Stimulated activated CD8-positive, alpha-beta memory T cell treated with anti-CD3 and anti-CD28 coated beads, Interleukin-4, amount 100 ng/mL, for 48 hours (primary cell): ENCODE results near the gene C11orf21.
A peak's percentile ranks its signal among the peaks of the same experiment; 100 is the strongest.

Experiments used
- DNase-seq: peaks from one replicate; pipeline ENCODE4 v3.0.0-alpha.2; 2020

Gene C11orf21

DNA sequence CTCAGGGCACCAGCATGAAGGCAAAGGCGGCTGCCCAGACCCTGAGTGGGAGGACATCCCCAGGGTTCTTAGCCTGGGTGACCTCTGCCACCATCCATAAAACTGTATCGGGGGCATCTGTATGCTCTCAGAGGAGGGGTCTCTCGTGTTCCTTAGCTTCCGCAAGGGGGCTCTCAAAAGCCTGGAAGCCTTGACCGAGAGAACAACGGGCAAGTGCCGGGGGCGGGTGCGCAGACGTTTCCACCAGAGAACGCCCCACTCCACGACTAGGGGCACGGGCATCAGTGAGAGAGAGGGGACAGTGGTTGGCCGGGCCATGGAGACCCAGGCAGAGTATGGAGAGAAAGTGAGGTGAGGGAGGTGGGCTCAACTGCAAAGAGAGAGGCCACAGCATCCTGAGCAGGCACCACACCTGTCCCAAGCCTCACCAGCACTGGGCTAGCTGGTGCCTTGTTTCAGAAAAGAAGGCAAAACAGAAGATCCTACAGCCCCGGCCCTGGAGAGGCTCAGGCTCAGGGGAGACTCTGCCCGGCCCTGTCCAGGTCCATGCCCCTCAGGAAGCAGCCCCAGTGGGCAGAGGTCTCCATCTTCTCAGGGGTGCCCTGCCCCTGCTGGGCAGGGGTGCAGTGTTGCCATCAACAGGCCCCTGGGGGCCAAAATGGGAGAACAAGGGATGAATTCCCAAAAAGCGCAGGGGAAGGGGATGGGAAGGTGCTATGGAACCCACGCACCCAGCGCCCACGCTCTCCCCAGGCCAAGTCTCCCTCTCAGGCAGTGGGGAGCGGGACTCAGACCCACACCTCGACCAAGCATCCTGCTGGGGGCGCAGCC lies 6.0 kb upstream of the C11orf21 start:
- DNase-seq = no peak

DNA sequence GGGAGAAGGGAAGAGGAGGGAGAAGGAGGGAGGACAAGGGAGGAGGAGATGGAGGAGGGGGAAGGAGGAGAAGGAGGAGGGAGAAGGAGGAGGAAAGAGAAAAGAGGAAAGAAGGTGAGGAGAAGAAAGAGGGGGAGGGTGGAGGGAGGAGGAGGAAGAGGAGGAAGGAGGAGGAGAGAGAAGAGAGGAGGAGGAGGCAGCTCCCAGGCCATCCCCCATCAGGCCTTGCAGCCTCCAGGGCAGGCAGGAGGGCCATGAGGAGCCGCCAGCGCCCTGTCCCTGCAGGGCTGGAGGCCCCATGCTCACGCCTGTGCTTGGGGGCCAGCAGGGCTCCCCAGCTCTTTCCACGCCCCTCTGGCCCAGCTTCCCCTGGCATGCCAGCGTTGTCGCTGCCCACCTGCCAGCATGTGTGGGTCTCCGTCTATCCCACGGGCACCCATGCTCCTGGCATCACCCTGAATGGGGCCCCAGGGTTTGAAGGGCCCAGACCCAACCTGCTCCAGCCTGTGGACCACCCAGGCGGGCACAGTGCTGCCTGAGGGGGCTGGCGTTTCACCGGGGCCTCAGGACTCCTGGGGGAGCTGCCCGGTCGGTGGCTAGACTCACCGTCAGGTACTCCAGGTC lies 5.3 kb upstream of the C11orf21 start:
- no peak for DNase-seq

DNA sequence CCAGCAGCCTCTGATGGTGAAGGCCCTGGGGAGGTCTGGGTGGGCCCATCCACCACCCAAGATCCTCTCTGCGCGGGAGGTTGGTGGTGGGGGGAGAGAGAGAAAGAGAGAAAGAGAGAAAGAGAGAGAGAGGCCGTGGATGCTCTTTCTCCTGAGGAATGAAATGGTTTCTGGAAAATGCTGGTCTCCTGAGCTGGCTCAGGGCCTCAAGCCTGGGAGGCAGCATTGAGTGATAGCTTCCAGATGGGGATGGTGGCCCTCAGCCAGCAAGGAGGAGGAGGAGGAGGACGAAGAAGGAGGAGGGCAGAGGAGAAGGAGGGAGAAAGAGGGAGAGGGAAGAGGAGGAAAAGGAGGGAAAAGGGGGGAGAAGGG lies 4.7 kb upstream of the C11orf21 start:
- no peak for DNase-seq

DNA sequence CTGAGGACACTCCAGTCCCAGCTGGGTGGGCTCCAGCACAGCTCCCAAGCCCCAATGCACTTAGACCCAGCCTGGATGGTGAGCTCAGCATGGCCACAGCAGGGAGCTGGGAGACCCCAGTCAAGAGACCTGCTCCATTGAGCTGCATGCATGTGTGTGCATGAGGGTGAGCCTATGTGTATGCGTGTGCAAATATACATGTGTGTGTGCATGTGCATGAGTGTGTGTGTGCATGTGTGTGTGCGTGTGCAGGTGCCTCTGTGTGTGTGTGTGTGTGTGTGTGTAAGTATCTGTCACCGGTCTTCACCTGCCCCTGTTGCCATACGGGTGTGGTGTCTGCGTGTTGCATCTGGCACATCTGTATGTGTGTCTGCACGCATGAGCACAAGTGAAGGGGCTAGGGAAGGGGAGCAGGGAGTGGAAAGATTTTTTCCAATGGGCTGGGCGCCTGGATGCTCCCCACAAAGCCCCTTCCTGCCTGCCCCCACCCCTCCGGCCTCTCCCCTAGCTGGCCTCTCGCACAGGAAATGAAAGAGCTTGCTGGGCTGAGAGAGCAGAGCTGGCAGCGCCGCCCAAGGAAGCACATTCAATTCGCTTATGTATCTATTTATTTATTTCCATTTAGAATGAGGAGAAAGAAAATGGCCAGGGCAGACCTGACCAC lies 4.2 kb upstream of the C11orf21 start:
- DNase-seq = peak; percentile 37

DNA sequence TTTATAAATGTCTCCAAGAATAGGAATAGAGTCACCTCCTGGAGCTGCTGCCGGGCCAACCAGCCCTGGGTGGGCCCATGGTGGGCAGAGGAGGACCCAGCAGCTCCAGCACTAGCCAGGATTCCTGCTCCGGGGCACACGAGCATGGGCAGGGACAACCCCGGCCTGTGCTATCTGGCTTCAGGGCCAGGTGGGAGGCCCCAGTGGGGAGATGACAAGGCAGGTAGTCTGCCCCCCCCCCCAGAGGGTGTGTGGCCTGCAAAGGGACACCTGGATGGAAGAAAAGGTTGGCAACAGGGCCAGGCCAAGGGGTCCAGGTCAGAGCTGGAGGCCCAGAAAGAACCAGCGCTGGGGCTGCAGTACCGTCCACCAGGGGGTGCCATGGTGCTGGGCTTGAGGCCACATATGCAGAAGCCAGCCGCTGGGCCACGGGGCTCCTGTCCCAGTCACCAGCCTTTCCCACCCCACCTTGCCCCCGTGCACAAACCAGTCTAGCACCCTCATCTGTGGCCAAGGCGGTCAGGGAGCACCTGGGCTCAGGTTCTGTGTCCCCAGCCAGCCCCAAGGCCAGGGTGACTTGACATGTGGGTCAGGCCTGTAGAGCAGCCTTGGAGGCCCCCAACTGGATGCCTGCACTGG lies 3.5 kb upstream of the C11orf21 start:
- DNase-seq = peak; percentile 96

DNA sequence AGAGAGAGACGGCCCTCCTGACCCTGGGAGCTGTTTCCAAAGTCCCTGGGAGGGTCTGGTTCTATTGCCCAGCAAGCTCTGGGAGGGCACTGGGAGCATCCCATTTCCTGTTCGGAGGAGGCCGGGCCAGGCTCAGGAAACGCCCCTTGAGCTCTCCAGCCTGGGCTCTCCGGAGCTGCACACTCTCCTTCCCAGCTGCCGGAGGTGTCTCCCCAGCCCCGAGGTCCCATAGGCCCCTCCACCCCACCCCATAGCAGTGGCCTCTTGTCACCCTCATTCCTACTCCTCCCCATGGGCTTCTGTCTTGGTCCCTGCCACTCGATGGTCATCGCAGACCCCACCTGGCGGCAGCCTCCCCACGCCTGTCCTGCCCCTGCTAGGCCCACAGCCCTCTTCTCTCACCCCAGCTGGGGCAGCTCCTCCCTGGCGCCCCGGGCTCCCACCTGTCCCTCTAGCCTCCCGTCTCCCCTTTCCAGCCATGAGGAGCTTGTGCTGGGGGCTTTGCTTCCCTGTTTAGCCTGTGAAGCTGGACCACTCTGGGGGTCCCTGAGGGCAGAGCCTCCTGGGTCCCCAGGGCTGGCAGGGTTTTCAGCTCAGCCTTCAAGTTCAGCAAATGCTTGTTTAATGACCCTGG lies 2.9 kb upstream of the C11orf21 start:
- no peak for DNase-seq

DNA sequence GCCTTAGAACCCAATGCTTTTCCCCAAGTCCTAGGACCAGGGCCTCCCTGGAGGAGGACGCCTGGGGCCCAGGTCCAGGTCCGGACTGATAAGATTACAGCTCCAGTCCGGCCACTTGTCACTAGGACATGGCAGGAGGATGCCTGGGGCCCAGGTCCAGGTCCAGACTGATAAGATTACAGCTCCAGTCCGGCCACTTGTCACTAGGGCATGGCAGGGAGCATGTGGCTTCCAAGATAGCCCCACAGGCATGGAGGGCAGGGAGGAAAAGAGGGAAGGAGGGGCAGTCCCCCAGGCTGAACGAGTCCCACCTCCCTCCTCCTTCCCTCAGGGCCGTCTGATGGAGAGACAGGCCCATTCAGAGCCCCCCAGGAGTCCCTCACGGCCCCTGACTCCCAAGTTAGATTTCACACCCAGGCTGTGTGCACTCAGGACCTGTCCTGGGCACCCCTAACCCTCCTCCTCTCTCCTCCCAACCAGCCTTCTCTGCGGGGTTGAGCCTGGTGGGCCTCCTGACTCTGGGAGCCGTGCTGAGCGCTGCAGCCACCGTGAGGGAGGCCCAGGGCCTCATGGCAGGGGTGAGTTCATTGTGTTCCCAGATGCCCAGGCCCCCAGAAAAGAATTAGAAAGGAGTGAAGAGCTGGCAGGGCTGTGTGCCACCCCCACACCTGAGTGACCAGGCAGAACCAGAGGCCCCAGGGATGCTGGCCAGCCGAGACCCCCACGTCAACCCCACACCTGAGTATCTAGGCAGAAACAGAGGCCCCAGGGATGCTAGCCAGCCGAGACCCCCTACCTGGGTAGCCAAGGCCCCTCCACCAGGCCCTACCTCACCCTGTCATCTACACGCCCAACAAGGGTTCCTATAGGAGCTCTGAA lies 2.1 kb upstream of the C11orf21 start:
- DNase-seq = no peak

DNA sequence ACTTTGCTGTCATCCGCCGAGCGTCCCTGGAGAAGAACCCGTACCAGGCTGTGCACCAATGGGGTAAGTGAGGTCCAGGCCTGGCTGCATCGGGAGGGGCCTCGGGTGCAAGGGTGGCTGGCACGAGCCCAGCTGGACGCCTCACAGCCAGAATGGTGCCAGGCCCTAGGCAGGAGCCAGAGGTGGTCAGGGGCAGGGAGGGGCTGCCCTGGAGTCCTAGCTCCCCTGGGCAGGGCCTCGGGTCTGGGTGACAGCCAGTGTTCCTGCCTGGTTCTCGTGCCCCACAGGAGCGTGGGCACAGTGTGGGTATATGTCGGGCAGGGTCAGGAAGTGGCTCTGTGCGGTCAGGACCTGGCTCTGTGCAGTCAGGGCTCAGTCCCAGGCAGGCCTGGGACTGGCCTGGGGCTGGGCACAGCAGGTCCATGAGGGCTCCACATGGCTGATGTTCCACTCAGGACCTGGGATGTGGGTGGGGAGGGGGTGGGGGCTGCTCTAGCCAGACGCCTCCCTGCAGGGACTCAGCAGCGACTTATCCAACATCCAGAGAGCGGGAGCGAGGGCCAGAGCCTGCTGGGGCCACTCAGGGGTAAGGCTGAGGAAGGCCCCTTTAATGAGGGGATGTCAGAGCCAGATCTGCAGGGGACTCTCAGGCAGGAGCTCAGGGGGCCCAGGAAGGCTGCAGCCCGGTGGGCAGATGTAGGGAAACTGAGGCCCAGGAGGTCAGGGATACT lies 1.3 kb upstream of the C11orf21 start:
- DNase-seq = no peak

DNA sequence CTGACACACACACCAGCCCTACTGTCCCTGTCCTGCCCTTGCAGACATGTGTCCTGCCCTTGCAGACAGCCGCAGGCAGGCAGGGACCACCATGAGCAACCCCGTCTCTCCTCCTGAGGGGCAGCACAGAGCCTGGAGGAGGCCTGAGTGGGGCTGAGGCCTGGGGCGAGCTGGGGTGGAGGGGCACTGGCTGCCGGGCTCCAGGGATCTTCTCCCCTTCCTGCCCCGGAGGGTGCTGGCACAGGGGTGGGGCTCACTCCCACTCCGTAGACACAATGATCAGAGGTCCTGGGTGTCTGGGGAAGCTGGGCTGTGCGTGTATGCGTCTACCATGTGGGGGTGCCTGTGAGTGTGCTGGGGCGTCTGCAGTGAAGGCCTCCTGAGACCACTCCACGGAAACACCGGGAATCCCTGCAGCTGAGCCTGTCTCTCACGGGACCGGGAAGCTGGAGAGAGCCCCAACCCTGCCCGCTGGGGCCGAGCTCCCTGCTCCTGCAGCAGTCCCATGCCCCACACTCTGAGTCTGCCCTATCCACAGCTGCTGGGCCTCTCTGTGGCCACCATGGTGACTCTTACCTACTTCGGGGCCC lies 683 bp upstream of the C11orf21 start:
- DNase-seq = peak; percentile 57

DNA sequence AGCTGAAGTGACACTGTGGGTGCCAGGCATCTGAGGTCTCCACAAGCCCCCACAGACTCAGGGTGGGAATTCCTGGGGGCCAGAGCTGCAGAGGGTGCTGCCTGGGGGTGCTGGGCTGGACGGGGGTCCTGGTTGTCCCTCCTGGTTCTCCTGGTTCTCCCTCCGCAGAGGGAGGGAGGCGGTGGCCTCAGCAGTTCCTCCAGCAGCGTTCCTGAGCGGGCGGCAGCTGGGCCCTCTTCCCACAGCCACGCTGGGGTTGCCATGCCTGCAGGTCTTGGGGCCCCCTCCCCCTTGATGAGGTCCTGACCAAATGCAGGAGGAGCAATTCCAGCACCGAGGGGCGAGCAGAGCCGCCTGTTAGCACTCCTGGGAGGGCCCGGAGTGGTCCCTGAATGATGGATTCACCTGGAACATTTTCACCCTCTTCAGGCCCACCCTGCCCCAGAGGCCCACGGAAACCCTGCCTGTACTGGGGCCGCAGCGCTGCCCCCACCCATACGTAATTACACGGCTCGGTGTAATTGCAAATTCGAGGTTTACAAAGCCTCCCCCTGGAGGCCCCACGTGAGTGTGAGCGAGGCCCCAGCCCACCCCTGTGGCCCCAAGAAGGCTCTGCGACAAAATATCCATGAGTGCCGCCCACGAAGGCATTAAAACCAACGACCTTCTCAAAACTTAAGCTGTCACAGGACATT lies 635 bp downstream of the C11orf21 start:
- no peak for DNase-seq

DNA sequence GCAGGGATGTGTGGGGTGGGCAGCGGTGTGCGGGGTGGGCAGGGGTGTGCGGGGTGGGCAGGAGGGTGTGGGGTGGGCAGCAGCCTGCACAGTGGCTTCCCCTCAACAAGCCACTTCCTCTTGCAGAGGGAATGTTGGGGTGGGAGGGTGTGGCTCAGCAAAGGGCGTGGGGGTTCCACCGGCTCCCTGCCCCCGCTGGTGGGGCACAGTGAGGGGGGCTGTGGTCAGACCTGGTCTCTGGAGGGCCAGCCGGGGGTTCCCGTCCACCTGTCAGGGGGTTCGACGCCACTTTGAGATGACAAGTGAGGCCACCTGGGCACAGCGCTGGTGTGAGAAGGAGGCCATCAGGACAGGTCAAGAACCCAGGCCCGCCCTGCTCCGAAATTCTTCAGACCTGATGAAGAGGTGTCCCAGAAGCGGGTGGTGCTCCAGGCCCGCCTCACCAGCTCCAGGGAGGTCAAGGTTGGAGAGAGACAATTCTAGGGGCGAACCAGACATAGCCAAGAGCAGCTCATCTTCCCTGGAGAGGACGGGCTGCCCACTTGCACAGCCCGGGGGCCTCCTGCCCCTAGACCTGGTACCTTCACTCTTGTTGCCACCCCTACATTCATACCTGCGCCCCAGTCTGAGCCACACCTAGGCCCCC lies 1.3 kb downstream of the C11orf21 start:
- no peak for DNase-seq

DNA sequence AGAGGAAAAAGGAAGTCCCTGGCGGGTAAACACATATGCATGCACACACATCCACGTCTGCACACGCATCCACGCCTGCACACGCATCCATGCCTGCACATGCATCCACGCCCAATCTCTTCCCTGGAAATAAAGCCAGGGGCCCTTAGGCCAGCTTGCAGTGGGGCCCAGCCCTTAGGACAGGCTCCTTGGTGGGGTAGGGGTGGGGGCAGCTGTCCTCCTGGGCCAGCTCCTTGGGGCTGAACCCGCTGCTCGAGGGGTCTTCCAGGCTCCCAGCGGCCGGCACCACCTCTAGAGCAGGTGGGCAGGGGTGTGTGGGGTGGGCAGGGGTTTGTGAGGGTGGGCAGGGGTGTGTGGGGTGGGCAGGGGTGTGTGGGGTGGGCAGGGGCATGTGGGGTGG lies 1.9 kb downstream of the C11orf21 start:
- no peak for DNase-seq

DNA sequence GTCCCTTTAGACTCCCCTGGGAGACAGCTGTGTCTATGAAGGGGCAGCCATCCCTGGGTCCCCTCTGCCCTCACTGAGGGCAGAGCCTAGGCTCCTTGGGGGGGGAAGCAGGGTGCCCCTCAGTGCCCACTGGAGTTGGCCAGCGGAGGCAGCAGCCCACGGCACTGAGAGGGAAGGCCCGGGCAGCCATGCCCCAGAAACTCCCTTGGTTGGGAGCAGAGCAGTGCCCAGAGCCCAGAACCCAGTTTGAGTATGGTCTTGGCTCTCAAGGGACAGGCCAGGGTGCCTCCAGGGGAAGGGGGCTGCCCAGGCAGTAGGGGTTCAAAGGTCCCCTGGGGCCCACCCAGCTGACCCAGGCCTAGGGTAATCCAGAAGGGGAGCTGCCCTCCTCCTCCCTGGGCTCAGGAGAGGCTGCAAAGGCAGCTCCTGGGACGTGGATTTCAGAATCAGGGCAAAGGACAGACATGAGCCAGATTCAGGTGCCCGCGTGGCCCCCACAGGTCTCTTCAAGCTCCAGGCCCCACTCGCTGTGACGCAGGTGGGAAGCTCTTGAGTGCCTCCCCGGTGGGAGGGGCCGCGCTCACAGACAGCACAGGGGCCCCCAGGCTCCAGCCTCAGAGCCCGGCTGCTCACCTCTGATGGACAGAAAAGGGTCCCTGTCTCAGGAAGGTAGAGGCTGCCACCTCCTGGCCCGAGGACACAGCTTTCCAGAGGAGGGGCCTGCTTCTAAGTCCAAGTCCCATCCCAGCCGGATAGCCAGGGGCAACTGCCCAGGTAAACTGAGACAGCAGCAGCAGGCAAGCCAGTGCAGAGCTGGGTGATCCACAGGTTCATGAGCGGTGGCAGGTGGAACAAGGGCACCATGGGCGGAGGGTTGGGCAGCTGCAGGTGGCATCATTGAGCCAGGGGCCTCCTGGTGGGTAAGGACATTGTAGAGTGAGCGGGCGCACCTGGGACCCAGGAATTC lies 2.6 kb downstream of the C11orf21 start:
- DNase-seq = peak; percentile 54

DNA sequence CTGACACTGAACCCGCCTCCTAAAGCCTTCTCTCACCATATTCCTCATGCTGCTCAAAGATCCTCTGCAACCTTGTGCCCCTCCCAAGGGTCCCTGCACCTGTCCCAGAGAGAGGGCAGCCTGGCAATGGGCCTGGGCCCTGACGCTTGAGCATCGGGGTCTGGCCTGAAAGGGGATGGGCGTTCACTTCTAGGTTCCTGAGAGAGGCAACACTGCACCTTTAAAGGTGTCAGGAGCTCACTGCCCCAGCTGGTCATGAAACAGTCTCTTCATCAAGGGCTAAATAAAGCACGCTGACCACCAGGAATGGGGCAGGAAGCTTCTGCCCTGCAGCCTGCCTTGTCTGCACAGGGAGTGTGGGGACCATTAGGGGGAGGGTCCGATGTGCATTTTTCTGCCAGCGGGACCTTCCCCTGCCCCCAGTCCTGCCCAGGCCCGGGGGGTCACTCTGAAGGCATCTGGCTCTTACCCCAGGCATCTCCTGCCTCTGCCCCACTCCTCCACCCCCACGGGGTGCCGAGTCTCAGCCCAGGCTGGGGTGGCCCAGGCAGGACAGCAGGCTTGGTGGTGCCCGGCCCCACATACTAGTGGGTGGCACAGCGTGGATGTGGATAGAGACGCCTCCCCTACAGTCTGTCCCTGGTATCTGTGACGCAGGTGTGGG lies 3.5 kb downstream of the C11orf21 start:
- peak; percentile 19 for DNase-seq

DNA sequence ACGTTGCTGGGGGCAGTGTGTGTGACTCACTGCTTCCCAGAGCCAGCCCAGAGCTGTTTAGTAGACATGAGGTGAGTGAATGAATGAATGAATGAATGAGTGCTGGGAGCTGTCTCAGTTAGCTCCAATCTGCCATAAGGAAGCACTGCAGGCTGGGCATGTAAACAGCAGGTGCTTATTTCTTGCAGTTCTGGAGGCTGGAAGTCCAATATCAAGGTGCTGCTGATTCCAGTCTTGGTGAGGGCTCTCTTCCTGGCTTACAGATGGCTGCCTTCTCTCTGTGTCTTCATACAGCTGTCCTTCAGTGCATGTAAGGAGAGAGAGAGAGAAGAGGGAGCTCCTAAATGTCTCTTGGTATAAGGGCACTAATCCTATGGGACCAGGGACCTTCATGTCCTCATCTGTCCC lies 4.1 kb downstream of the C11orf21 start:
- no peak for DNase-seq

DNA sequence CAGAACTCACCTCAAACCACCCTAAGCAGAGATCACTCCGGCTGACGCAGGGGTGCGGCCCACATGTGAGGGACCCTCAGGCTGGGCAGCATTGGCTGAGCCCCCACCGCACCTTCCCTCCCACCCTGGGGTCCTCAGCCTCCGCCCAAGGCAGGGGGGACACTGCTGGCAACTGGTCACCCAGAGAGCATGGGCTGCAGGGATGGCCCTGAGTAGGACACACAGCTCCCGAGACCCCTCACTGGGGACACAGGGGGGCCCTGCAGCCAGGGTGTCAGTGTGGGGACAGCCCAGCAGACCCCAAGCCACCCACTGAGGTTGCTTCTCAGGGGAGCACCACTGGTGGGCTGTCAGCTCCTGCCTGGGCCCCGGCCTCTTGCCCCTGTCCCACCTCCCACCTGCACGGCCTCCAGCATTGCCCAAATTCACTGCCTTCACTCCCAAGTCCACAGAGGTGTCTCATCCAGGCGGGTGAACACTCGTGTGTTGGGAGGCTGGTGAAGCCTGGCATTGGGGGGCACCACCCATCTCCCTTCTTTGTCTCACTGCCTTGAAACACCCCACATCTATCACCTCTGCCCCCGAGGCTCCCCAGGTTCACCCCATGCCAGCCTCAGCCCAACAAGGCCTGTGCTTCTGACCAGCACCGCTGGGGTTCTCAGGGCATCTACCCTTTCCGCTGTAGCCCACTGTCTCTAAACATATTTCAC lies 4.7 kb downstream of the C11orf21 start:
- DNase-seq = peak; percentile 19
